Activated CD4-positive, alpha-beta memory T cell treated with anti-CD3 and anti-CD28 coated beads for 36 hours (primary cell): ENCODE data around the gene NRP2. TPM values are rescaled to one million over a fixed set of nuclear protein-coding genes. Genes with fewer than 3 reads are reported as not detected.

Source experiments
- CTCF ChIA-PET: fragments of 350-600 bp; sonication (Branson Sonifier 250); formaldehyde crosslinking; loops from one replicate; lab custom pipeline; 2021; ENCODE audit warnings: antibody characterized with exemption, inconsistent platforms; lab: Charles Lee
- POLR2A ChIA-PET: fragments of 350-600 bp; sonication (Branson Sonifier 250); formaldehyde crosslinking; loops from one replicate; lab custom pipeline; 2021; ENCODE audit warnings: antibody characterized with exemption; lab: Charles Lee
- DNase-seq: peaks from one replicate; pipeline ENCODE4 v3.0.0-alpha.2; 2020
- H3K27ac Mint-ChIP-seq: one replicate; pipeline ENCODE4 v1.8.0; 2021; ENCODE audit warnings: mixed read lengths
- H3K27me3 Mint-ChIP-seq: one replicate; pipeline ENCODE4 v1.8.0; 2021; ENCODE audit warnings: mixed read lengths
- H3K36me3 Mint-ChIP-seq: one replicate; pipeline ENCODE4 v1.8.0; 2021; ENCODE audit warnings: mixed read lengths
- H3K4me1 Mint-ChIP-seq: one replicate; pipeline ENCODE4 v1.8.0; 2021; ENCODE audit warnings: low read depth, mixed read lengths
- H3K4me3 Mint-ChIP-seq: one replicate; pipeline ENCODE4 v1.8.0; 2021; ENCODE audit warnings: mild to moderate bottlenecking, mixed read lengths
- H3K9me3 Mint-ChIP-seq: one replicate; pipeline ENCODE4 v1.8.0; 2021; ENCODE audit warnings: mixed read lengths
- intact Hi-C: fragments of 100-400 bp; cut with micrococcal nuclease; formaldehyde crosslinking; loops from one replicate; pipeline ENCODE4 v1.15.1; 2023
- total RNA-seq, 2 experiments: library from RNA; stranded (reverse); gene quantifications; one replicate each; pipeline ENCODE4 v1.2.3, GENCODE V29; 2021

NRP2 gene
- total RNA-seq, 2 experiments from 2014 or later: 1.9 to 2.6 TPM

GRCh38 chr2:205744074-205744591, 61.8 kb downstream of the NRP2 start:
- Mint-ChIP-seq H3K9me3 (no peaks in the 10 kb centered on the region), H3K4me1 (no peaks in the 10 kb centered on the region), H3K36me3 (no peaks in the 10 kb centered on the region), H3K27me3 (peaks cover 9% of the 10 kb centered on the region), H3K4me3 (no peak overlapping the region), H3K27ac (no peak overlapping the region)
- ChIA-PET POLR2A (no interaction called here), CTCF (no interaction called here)
- intact Hi-C loops: no loop called here
- DNase-seq: no peak

GRCh38 chr2:205745661-205746419, 63.5 kb downstream of the NRP2 start:
- Mint-ChIP-seq H3K36me3 (no peaks in the 10 kb centered on the region), H3K4me3 (no peak overlapping the region), H3K4me1 (no peaks in the 10 kb centered on the region), H3K27me3 (peaks cover 10% of the 10 kb centered on the region), H3K9me3 (no peaks in the 10 kb centered on the region), H3K27ac (no peak overlapping the region)
- DNase-seq: no peak
- CTCF ChIA-PET: no interaction called here
- POLR2A ChIA-PET: no interaction called here
- intact Hi-C loops: no loop called here

- Mint-ChIP-seq H3K27ac (no peak overlapping the region), H3K4me3 (no peak overlapping the region), H3K4me1 (no peaks in the 10 kb centered on the region), H3K27me3 (peaks cover 11% of the 10 kb centered on the region), H3K36me3 (no peaks in the 10 kb centered on the region), H3K9me3 (no peaks in the 10 kb centered on the region)
- no peak for DNase-seq
- intact Hi-C loops: no loop called here
- ChIA-PET CTCF (no interaction called here), POLR2A (no interaction called here)
These were observed 64.1 kb downstream of the NRP2 start for GRCh38 chr2:205746420-205746785.

GRCh38 chr2:205747829-205748386, 65.6 kb downstream of the NRP2 start:
- intact Hi-C loops: no loop called here
- DNase-seq: no peak
- no peaks in the 10 kb centered on the region for H3K4me1 Mint-ChIP-seq
- no peaks in the 10 kb centered on the region for H3K9me3 Mint-ChIP-seq
- no peaks in the 10 kb centered on the region for H3K36me3 Mint-ChIP-seq
- peaks cover 15% of the 10 kb centered on the region for H3K27me3 Mint-ChIP-seq
- POLR2A ChIA-PET: no interaction called here
- no peak overlapping the region for H3K4me3 Mint-ChIP-seq
- H3K27ac Mint-ChIP-seq: no peak overlapping the region
- CTCF ChIA-PET: no interaction called here

- POLR2A ChIA-PET: no interaction called here
- no peaks in the 10 kb centered on the region for H3K9me3 Mint-ChIP-seq
- H3K4me1 Mint-ChIP-seq: no peaks in the 10 kb centered on the region
- H3K27ac Mint-ChIP-seq: no peak overlapping the region
- intact Hi-C loops: no loop called here
- H3K4me3 Mint-ChIP-seq: no peak overlapping the region
- peak; percentile 13 for DNase-seq
- H3K36me3 Mint-ChIP-seq: no peaks in the 10 kb centered on the region
- CTCF ChIA-PET: no interaction called here
- peaks cover 16% of the 10 kb centered on the region for H3K27me3 Mint-ChIP-seq
These were observed 66.3 kb downstream of the NRP2 start for GRCh38 chr2:205748639-205749038.

GRCh38 chr2:205749078-205749477, 66.8 kb downstream of the NRP2 start:
- Mint-ChIP-seq H3K27ac (no peak overlapping the region), H3K9me3 (no peaks in the 10 kb centered on the region), H3K36me3 (no peaks in the 10 kb centered on the region), H3K27me3 (peaks cover 16% of the 10 kb centered on the region), H3K4me1 (no peaks in the 10 kb centered on the region), H3K4me3 (no peak overlapping the region)
- ChIA-PET CTCF (no interaction called here), POLR2A (no interaction called here)
- DNase-seq: no peak
- intact Hi-C loops: no loop called here

- H3K27me3 Mint-ChIP-seq: peaks cover 16% of the 10 kb centered on the region
- H3K27ac Mint-ChIP-seq: no peak overlapping the region
- no peaks in the 10 kb centered on the region for H3K4me1 Mint-ChIP-seq
- no peaks in the 10 kb centered on the region for H3K36me3 Mint-ChIP-seq
- ChIA-PET CTCF (interaction anchor here (0.5 kb wide), 1 partner anchor 72 kb away, joined by 4 read pairs; no protein-coding TSS in a partner anchor), POLR2A (no interaction called here)
- H3K9me3 Mint-ChIP-seq: no peaks in the 10 kb centered on the region
- DNase-seq: no peak
- intact Hi-C loops: no loop called here
- H3K4me3 Mint-ChIP-seq: no peak overlapping the region
These were observed 68.5 kb downstream of the NRP2 start for GRCh38 chr2:205750797-205751196.

- DNase-seq: no peak
- peaks cover 16% of the 10 kb centered on the region for H3K27me3 Mint-ChIP-seq
- CTCF ChIA-PET: interaction anchor here (0.5 kb wide), 1 partner anchor 73 kb away, joined by 4 read pairs; no protein-coding TSS in a partner anchor
- no peaks in the 10 kb centered on the region for H3K4me1 Mint-ChIP-seq
- no peaks in the 10 kb centered on the region for H3K9me3 Mint-ChIP-seq
- no peaks in the 10 kb centered on the region for H3K36me3 Mint-ChIP-seq
- intact Hi-C loops: no loop called here
- POLR2A ChIA-PET: no interaction called here
- no peak overlapping the region for H3K4me3 Mint-ChIP-seq
- no peak overlapping the region for H3K27ac Mint-ChIP-seq
These were observed 69.3 kb downstream of the NRP2 start for GRCh38 chr2:205751569-205752031.

GRCh38 chr2:205752296-205752820, 70.1 kb downstream of the NRP2 start:
- H3K27ac Mint-ChIP-seq: no peak overlapping the region
- H3K4me1 Mint-ChIP-seq: no peaks in the 10 kb centered on the region
- intact Hi-C loops: no loop called here
- H3K9me3 Mint-ChIP-seq: no peaks in the 10 kb centered on the region
- POLR2A ChIA-PET: no interaction called here
- no peaks in the 10 kb centered on the region for H3K36me3 Mint-ChIP-seq
- H3K27me3 Mint-ChIP-seq: peaks cover 16% of the 10 kb centered on the region
- CTCF ChIA-PET: no interaction called here
- DNase-seq: no peak
- H3K4me3 Mint-ChIP-seq: no peak overlapping the region

GRCh38 chr2:205752924-205753323, 70.6 kb downstream of the NRP2 start:
- Mint-ChIP-seq H3K27ac (no peak overlapping the region), H3K9me3 (no peaks in the 10 kb centered on the region), H3K36me3 (no peaks in the 10 kb centered on the region), H3K4me1 (no peaks in the 10 kb centered on the region), H3K27me3 (peaks cover 14% of the 10 kb centered on the region), H3K4me3 (no peak overlapping the region)
- DNase-seq: no peak
- POLR2A ChIA-PET: no interaction called here
- intact Hi-C loops: no loop called here
- CTCF ChIA-PET: no interaction called here

GRCh38 chr2:205754285-205754923, 72.1 kb downstream of the NRP2 start:
- no peaks in the 10 kb centered on the region for H3K9me3 Mint-ChIP-seq
- ChIA-PET POLR2A (no interaction called here), CTCF (no interaction called here)
- no peak overlapping the region for H3K27ac Mint-ChIP-seq
- no peaks in the 10 kb centered on the region for H3K36me3 Mint-ChIP-seq
- H3K4me1 Mint-ChIP-seq: no peaks in the 10 kb centered on the region
- intact Hi-C loops: no loop called here
- H3K4me3 Mint-ChIP-seq: no peak overlapping the region
- DNase-seq: no peak
- peaks cover 14% of the 10 kb centered on the region for H3K27me3 Mint-ChIP-seq

- H3K9me3 Mint-ChIP-seq: no peaks in the 10 kb centered on the region
These were observed 72.6 kb downstream of the NRP2 start for GRCh38 chr2:205754924-205755321.

More at GRCh38 chr2:205754924-205755321, 72.6 kb downstream of the NRP2 start:
- CTCF ChIA-PET: no interaction called here
- no peaks in the 10 kb centered on the region for H3K36me3 Mint-ChIP-seq
- H3K4me1 Mint-ChIP-seq: no peaks in the 10 kb centered on the region
- no peak overlapping the region for H3K27ac Mint-ChIP-seq
- intact Hi-C loops: no loop called here
- POLR2A ChIA-PET: no interaction called here
- no peak overlapping the region for H3K4me3 Mint-ChIP-seq
- no peak for DNase-seq
- peaks cover 12% of the 10 kb centered on the region for H3K27me3 Mint-ChIP-seq
